ENCODE data around the gene RLN3. TPM values are rescaled to one million over a fixed set of nuclear protein-coding genes. Genes with fewer than 3 reads are reported as not detected.

RLN3 gene, protein sequence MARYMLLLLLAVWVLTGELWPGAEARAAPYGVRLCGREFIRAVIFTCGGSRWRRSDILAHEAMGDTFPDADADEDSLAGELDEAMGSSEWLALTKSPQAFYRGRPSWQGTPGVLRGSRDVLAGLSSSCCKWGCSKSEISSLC
- total RNA-seq (not detected), polyA plus RNA-seq (under 1 TPM in 1 of 2 donors, not detected in 1; 0.41 TPM)

DNA sequence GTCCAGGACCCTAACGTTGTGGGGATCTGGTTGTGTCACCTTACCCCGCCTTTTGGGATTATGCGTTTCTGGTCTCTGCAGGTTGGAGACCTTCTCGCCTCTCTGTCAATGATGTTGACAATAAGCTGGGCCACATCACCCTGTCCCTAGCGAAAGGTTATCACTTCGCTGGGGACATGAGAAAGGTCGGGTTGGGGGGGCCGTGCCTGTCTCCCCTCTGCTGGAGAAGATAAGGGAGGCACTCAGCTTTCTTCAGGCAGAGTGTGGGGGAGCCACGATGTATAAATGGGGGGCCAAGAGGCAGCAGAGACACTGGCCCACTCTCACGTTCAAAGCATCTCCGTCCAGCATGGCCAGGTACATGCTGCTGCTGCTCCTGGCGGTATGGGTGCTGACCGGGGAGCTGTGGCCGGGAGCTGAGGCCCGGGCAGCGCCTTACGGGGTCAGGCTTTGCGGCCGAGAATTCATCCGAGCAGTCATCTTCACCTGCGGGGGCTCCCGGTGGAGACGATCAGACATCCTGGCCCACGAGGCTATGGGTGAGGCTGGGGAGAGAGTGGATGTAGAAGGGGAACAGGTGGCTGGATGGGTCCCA is at the start of gene RLN3:
Gene RLN3, plus strand, starts transcription at position 293 of the 595 bp plus-strand sequence. Its CDS starts 57 bp downstream, at position 350.
- peaks cover 0 to 3% (median 0%) of the 10 kb centered on the region in 8 donors for H3K9me3 Mint-ChIP-seq
- H3K36me3 ChIP-seq (ENCODE audit: insufficient read depth, low read length): no peaks in the 10 kb centered on the region
- CTCF ChIA-PET (ENCODE audit: partially characterized antibody): interaction anchor here (1.5 to 1.6 kb wide), 2 partner anchors 15 to 29 kb away, joined by 3 to 6 read pairs; no protein-coding TSS in a partner anchor
- no peaks in the 10 kb centered on the region for H3K9me3 ChIP-seq (ENCODE audit: control insufficient read depth in 1 of 2, low read length in 2 of 2)
- intact Hi-C loops (cut with micrococcal nuclease): no loop called here
- H3K27ac ChIP-seq (ENCODE audit: low read depth, low read length): no peak within 1 kb of the TSS
- no peak within 1 kb of the TSS for H3K4me3 ChIP-seq (ENCODE audit: low read length in 2 of 2)
- no peak for DNase-seq
- peak within 1 kb of the TSS; percentile 42 to 97 (median 75) for H3K27ac Mint-ChIP-seq
- H3K27me3 ChIP-seq (ENCODE audit: insufficient read depth, low read length): no peaks in the 10 kb centered on the region
- H3K4me3 Mint-ChIP-seq: peak within 1 kb of the TSS in 6 of 8 donors; percentile 5 to 48 (median 33)
- POLR2A ChIA-PET (ENCODE audit: partially characterized antibody): interaction anchor here (3.2 to 8.0 kb wide), 2 partner anchors 23 to 76 kb away, joined by 11 to 225 read pairs; partner anchors contain the start of genes DCAF15 and RFX1
- H3K4me1 ChIP-seq (ENCODE audit: insufficient read depth, low read length): peaks cover 26% of the 10 kb centered on the region
- H3K36me3 Mint-ChIP-seq: peaks cover 0 to 6% of the 10 kb centered on the region in 2 donors
- H3K27me3 Mint-ChIP-seq: no peaks in the 10 kb centered on the region
- H3K4me1 Mint-ChIP-seq: peaks cover 15 to 52% (median 29%) of the 10 kb centered on the region in 4 donors

DNA sequence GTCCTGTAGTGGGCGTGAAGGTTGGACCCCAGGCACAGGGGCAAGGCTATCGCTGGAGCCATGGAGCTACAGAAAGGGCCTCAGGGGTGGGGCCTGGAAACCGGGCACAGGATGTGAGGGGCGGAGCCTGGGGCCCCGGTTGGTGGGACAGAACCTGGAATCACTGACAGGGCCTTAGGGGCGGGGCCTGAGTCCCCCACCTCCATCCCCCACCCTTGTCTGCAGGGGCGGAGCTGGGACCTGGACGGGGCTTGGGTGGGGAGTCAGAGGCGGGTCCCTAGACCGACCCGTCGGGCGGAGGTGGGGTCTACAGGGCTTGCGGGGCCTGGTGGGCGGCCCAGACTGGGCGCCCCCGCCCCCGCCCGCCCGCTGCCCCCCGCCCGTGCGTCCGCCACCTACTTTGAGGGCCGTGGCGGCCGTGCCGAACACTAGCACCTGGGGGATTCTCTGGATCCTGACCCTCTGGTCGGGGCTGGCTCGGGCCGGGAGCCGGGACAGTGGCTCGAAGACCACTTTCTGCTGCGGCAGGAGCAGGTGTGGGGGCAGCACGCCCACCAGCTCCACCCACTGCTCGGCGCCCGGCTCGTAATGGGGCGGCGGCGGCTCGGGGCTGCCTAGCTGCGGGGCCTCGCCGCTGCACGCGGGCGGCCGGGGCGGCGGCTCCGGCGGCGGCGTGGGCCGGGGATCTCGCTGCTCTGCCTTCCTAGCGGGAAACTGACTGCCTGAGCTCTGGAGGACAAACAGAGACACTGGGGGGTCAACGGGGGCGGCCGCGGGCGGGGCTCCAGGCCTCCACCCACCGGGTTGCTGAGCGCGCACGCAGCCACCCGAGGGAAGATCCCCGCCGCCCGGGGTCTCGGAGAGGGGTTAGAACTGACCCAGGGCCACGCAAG is 49.4 kb upstream of the RLN3 start:
- Histone ChIP-seq H3K9me3 (ENCODE audit: control insufficient read depth in 1 of 2, low read length in 2 of 2) (no peaks in the 10 kb centered on the region), H3K27ac (ENCODE audit: low read depth, low read length) (no peak overlapping the region), H3K27me3 (ENCODE audit: insufficient read depth, low read length) (no peaks in the 10 kb centered on the region), H3K4me1 (ENCODE audit: insufficient read depth, low read length) (peaks cover 29% of the 10 kb centered on the region), H3K4me3 (ENCODE audit: low read length in 2 of 2) (no peak overlapping the region), H3K36me3 (ENCODE audit: insufficient read depth, low read length) (no peaks in the 10 kb centered on the region)
- Mint-ChIP-seq H3K27ac (no peak overlapping the region), H3K4me3 (peak overlapping the region in 1 of 8 donors; percentile 50), H3K9me3 (peaks cover 0 to 1% (median 0%) of the 10 kb centered on the region in 8 donors), H3K36me3 (peaks cover 10 to 25% of the 10 kb centered on the region in 2 donors), H3K4me1 (peaks cover 14 to 53% (median 26%) of the 10 kb centered on the region in 4 donors), H3K27me3 (no peaks in the 10 kb centered on the region)
- DNase-seq: no peak
- ChIA-PET POLR2A (ENCODE audit: partially characterized antibody) (interaction anchor here (0.5 to 4.1 kb wide), 8 partner anchors 9 to 53 kb away, joined by 3 to 22 read pairs (median 4); partner anchors contain the start of genes DCAF15, IL27RA and RFX1), CTCF (ENCODE audit: partially characterized antibody) (no interaction called here)
- intact Hi-C loops (cut with micrococcal nuclease): no loop called here

DNA sequence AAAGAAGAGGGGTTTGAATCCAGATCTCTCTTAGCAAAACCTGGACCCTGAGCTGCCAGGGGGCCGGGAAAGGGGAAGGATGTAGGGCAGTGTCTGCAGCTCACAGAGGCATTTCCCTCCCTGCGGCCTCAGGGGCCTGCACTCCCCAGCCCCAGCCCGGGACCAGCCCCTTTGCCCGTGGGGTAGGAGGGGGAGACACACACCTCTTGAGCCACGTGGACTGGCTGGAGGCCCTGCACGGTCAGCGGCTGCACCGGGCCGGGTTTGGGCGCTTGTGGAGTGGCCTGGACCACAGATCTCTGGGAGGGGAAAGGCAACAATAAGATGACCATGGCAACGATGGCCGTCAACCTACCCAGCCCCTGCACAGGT is 48.7 kb upstream of the RLN3 start:
- Mint-ChIP-seq H3K4me3 (no peak overlapping the region), H3K27me3 (no peaks in the 10 kb centered on the region)

DNA sequence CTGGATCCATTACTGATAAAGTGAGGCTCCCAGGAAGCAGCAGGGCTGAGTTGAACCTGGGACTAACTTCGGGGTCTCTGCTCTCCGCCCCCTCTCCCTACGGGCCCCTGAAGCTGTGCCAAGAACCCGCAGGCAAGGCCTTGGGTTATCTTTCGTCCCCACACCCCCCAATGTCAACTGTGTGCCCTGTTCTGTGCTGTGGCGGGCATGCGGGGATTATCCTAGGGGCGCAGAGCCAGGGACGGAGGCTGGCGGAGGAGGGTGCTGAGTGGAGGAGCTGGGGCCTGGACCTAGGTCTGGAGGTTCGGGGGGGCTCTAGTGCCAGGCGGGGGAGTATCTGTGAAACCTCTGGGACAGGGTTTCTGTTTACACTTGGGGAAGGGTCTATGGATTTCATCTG is 48.3 kb upstream of the RLN3 start:
- Histone ChIP-seq H3K9me3 (ENCODE audit: control insufficient read depth in 1 of 2, low read length in 2 of 2) (no peaks in the 10 kb centered on the region), H3K4me3 (ENCODE audit: low read length in 2 of 2) (no peak overlapping the region), H3K36me3 (ENCODE audit: insufficient read depth, low read length) (no peaks in the 10 kb centered on the region), H3K4me1 (ENCODE audit: insufficient read depth, low read length) (peaks cover 31% of the 10 kb centered on the region), H3K27ac (ENCODE audit: low read depth, low read length) (no peak overlapping the region), H3K27me3 (ENCODE audit: insufficient read depth, low read length) (no peaks in the 10 kb centered on the region)
- Mint-ChIP-seq H3K4me1 (peaks cover 9 to 53% (median 27%) of the 10 kb centered on the region in 4 donors), H3K36me3 (peaks cover 5 to 18% of the 10 kb centered on the region in 2 donors), H3K4me3 (peak overlapping the region in 2 of 8 donors; percentile 13 to 35), H3K27ac (peak overlapping the region in 2 of 7 donors; percentile 9 to 29), H3K27me3 (no peaks in the 10 kb centered on the region), H3K9me3 (peaks cover 0 to 1% (median 0%) of the 10 kb centered on the region in 8 donors)
- CTCF ChIA-PET (ENCODE audit: partially characterized antibody): no interaction called here
- POLR2A ChIA-PET (ENCODE audit: partially characterized antibody): interaction anchor here (2.2 to 4.1 kb wide), 2 partner anchors 26 to 52 kb away, joined by 13 to 22 read pairs; partner anchors contain the start of genes IL27RA and RFX1
- intact Hi-C loops (cut with micrococcal nuclease): no loop called here
- no peak for DNase-seq

More for the DNA sequence above, 48.7 kb upstream of the RLN3 start:
- H3K9me3 ChIP-seq (ENCODE audit: control insufficient read depth in 1 of 2, low read length in 2 of 2): no peaks in the 10 kb centered on the region
- ChIA-PET POLR2A (ENCODE audit: partially characterized antibody) (interaction anchor here (0.9 to 4.1 kb wide), 6 partner anchors 15 to 52 kb away, joined by 3 to 22 read pairs (median 5); partner anchors contain the start of genes DCAF15, IL27RA and RFX1), CTCF (ENCODE audit: partially characterized antibody) (no interaction called here)
- intact Hi-C loops (cut with micrococcal nuclease): no loop called here
- H3K4me3 ChIP-seq (ENCODE audit: low read length in 2 of 2): no peak overlapping the region
- Mint-ChIP-seq H3K36me3 (peaks cover 6 to 21% of the 10 kb centered on the region in 2 donors), H3K9me3 (peaks cover 0 to 1% (median 0%) of the 10 kb centered on the region in 8 donors), H3K27ac (no peak overlapping the region), H3K4me1 (peaks cover 11 to 52% (median 26%) of the 10 kb centered on the region in 4 donors)
- H3K27ac ChIP-seq (ENCODE audit: low read depth, low read length): no peak overlapping the region
- H3K4me1 ChIP-seq (ENCODE audit: insufficient read depth, low read length): peaks cover 27% of the 10 kb centered on the region
- H3K27me3 ChIP-seq (ENCODE audit: insufficient read depth, low read length): no peaks in the 10 kb centered on the region
- no peaks in the 10 kb centered on the region for H3K36me3 ChIP-seq (ENCODE audit: insufficient read depth, low read length)
- DNase-seq: no peak

DNA sequence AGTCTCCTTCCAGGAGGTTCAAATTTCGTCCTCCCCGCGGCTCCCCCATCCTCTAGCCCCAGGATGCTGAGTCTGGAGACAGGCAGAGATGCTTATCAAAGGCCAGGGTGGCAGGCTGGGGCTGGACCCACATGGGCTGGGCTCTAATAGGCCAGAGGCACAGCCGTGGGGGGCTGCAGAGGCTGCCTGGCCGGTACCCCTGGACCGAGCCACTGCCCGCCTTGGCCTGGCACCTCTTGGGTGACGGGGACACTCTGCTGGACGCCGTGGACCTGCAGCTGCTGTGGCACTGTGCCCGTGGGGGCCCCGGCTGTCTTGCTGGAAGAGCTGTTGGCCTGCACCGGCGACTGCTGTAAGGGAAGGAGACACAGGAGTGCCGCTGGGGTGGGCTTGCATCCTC is 47.6 kb upstream of the RLN3 start:
- Mint-ChIP-seq H3K36me3 (peaks cover 5 to 15% of the 10 kb centered on the region in 2 donors), H3K4me3 (no peak overlapping the region), H3K27ac (no peak overlapping the region), H3K9me3 (peaks cover 0 to 1% (median 0%) of the 10 kb centered on the region in 8 donors), H3K4me1 (peaks cover 11 to 59% (median 32%) of the 10 kb centered on the region in 4 donors), H3K27me3 (no peaks in the 10 kb centered on the region)
- no peak for DNase-seq
- POLR2A ChIA-PET (ENCODE audit: partially characterized antibody): interaction anchor here (10.0 kb wide), 1 partner anchor 52 kb away, joined by 117 read pairs; the partner anchor contains the start of gene IL27RA
- Histone ChIP-seq H3K4me3 (ENCODE audit: low read length in 2 of 2) (no peak overlapping the region), H3K27me3 (ENCODE audit: insufficient read depth, low read length) (no peaks in the 10 kb centered on the region), H3K36me3 (ENCODE audit: insufficient read depth, low read length) (no peaks in the 10 kb centered on the region), H3K4me1 (ENCODE audit: insufficient read depth, low read length) (peaks cover 37% of the 10 kb centered on the region), H3K27ac (ENCODE audit: low read depth, low read length) (no peak overlapping the region), H3K9me3 (ENCODE audit: control insufficient read depth in 1 of 2, low read length in 2 of 2) (no peaks in the 10 kb centered on the region)
- CTCF ChIA-PET (ENCODE audit: partially characterized antibody): no interaction called here
- intact Hi-C loops (cut with micrococcal nuclease): no loop called here

DNA sequence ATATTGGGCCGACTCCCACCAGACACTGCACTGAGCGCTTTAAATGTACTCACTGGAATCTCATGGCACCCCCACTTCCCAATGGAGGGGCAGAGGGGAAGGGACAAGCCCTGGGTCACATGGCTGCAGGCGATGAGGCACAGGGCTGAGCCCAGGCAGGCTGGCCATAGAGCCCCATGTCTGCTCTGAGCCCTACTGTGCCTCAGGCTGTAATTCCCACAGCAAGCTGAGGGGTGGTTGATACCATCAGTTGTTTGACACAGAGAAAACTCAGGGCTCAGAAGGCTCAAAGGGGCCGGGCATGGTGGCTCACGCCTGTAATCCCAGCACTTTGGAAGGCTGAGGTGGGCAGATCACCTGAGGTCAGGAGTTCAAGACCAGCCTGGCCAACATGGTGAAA is 46.9 kb upstream of the RLN3 start:
- POLR2A ChIA-PET (ENCODE audit: partially characterized antibody): interaction anchor here (0.8 to 10.0 kb wide), 3 partner anchors 19 to 51 kb away, joined by 3 to 117 read pairs (median 3); partner anchors contain the start of gene IL27RA
- H3K4me3 Mint-ChIP-seq: peak overlapping the region in 1 of 8 donors; percentile 30

More for the DNA sequence above, 46.9 kb upstream of the RLN3 start:
- Histone ChIP-seq H3K27me3 (ENCODE audit: insufficient read depth, low read length) (no peaks in the 10 kb centered on the region), H3K9me3 (ENCODE audit: control insufficient read depth in 1 of 2, low read length in 2 of 2) (no peaks in the 10 kb centered on the region), H3K4me3 (ENCODE audit: low read length in 2 of 2) (no peak overlapping the region), H3K4me1 (ENCODE audit: insufficient read depth, low read length) (peaks cover 44% of the 10 kb centered on the region), H3K36me3 (ENCODE audit: insufficient read depth, low read length) (no peaks in the 10 kb centered on the region), H3K27ac (ENCODE audit: low read depth, low read length) (no peak overlapping the region)
- Mint-ChIP-seq H3K27ac (peak overlapping the region in 3 of 7 donors; percentile 36 to 98 (median 78)), H3K4me1 (peaks cover 13 to 59% (median 34%) of the 10 kb centered on the region in 4 donors), H3K9me3 (peaks cover 0 to 1% (median 0%) of the 10 kb centered on the region in 8 donors), H3K36me3 (peaks cover 0 to 8% of the 10 kb centered on the region in 2 donors), H3K27me3 (no peaks in the 10 kb centered on the region)
- DNase-seq: no peak
- CTCF ChIA-PET (ENCODE audit: partially characterized antibody): no interaction called here
- intact Hi-C loops (cut with micrococcal nuclease): no loop called here

Measured in CD4-positive, alpha-beta memory T cell (primary cell).